GM23338 (cell line): Measurements from ENCODE around the gene DCAF17. TPM values are rescaled to one million over a fixed set of nuclear protein-coding genes. Genes with fewer than 3 reads are reported as not detected.

Experiments
- ATAC-seq: fragments of 200-7000 bp; cut with Tn5 transposase; 3 replicates; pipeline ENCODE4 v1.9.1; 2020
- DNase-seq: peaks from one replicate; pipeline ENCODE4 v3.0.0-alpha.2; 2015; ENCODE audit warnings: low spot score
- H2AFZ ChIP-seq: fragments of 200-600 bp; sonication (generic); 2 replicates; pipeline ENCODE4 v1.8.0; 2016; ENCODE audit warnings: antibody characterized with exemption, mild to moderate bottlenecking, moderate library complexity
- H3F3A ChIP-seq: fragments of 200-600 bp; sonication (generic); replicated peaks from 2 replicates; pipeline ENCODE4 v1.8.0; 2017; ENCODE audit warnings: antibody characterized with exemption, mixed run types, low read depth
- H3K27ac ChIP-seq: fragments of 200-600 bp; sonication (generic); 2 replicates; pipeline ENCODE4 v1.6.1; 2016; ENCODE audit warnings: low read depth
- H3K27me3 ChIP-seq: fragments of 200-600 bp; sonication (generic); 2 replicates; pipeline ENCODE4 v1.8.0; 2016; ENCODE audit warnings: mild to moderate bottlenecking, mixed run types, moderate library complexity; ENCODE audit not compliant: insufficient read depth
- H3K36me3 ChIP-seq: fragments of 200-600 bp; sonication (generic); 2 replicates; pipeline ENCODE4 v1.8.0; 2016; ENCODE audit warnings: mild to moderate bottlenecking; ENCODE audit not compliant: insufficient read depth
- H3K4me1 ChIP-seq: fragments of 200-600 bp; sonication (generic); 2 replicates; pipeline ENCODE4 v1.8.0; 2016; ENCODE audit warnings: mild to moderate bottlenecking, moderate library complexity; ENCODE audit not compliant: insufficient read depth
- H3K4me2 ChIP-seq: fragments of 200-600 bp; sonication (generic); 2 replicates; pipeline ENCODE4 v1.7.1; 2017; ENCODE audit warnings: mixed run types
- H3K4me3 ChIP-seq: fragments of 200-600 bp; sonication (generic); 2 replicates; pipeline ENCODE4 v1.6.1; 2016; ENCODE audit warnings: mixed run types
- H3K79me2 ChIP-seq: fragments of 200-600 bp; sonication (generic); replicated peaks from 2 replicates; pipeline ENCODE4 v1.8.0; 2017; ENCODE audit warnings: mild to moderate bottlenecking; ENCODE audit not compliant: insufficient read depth
- H3K9me2 ChIP-seq: fragments of 200-600 bp; sonication (generic); 2 replicates; pipeline ENCODE4 v1.8.0; 2017; ENCODE audit not compliant: insufficient read depth
- H4K20me1 ChIP-seq: fragments of 200-600 bp; sonication (generic); replicated peaks from 2 replicates; pipeline ENCODE4 v1.8.0; 2017; ENCODE audit warnings: mild to moderate bottlenecking; ENCODE audit not compliant: insufficient read depth
- H3K27ac Mint-ChIP-seq: 2 replicates; pipeline ENCODE4 v1.8.0; 2020; ENCODE audit warnings: inconsistent platforms, mild to moderate bottlenecking, moderate library complexity, mixed read lengths
- H3K27me3 Mint-ChIP-seq: 3 replicates; pipeline ENCODE4 v1.8.0; 2022; ENCODE audit warnings: low read depth, mild to moderate bottlenecking, moderate library complexity, mixed read lengths, inconsistent platforms; ENCODE audit not compliant: insufficient read depth, poor library complexity
- H3K36me3 Mint-ChIP-seq: 3 replicates; pipeline ENCODE4 v1.8.0; 2021; ENCODE audit warnings: low read depth, mild to moderate bottlenecking, inconsistent platforms, moderate library complexity, mixed read lengths
- H3K4me1 Mint-ChIP-seq: 3 replicates; pipeline ENCODE4 v1.8.0; 2020; ENCODE audit warnings: mild to moderate bottlenecking, inconsistent platforms, mixed read lengths
- H3K4me3 Mint-ChIP-seq: 3 replicates; pipeline ENCODE4 v1.8.0; 2021; ENCODE audit warnings: moderate library complexity, mild to moderate bottlenecking, inconsistent platforms, mixed read lengths
- H3K9me3 Mint-ChIP-seq: 3 replicates; pipeline ENCODE4 v1.8.0; 2020; ENCODE audit warnings: moderate library complexity, mild to moderate bottlenecking, inconsistent platforms, mixed read lengths
- CREB1 ChIP-seq: fragments of 250-450 bp; sonication (Bioruptor Pico); IDR thresholded peaks from 2 replicates; pipeline ENCODE4 v1.5.0; 2020; ENCODE audit warnings: low read depth, mild to moderate bottlenecking, moderate library complexity
- CTCF ChIP-seq, 2 experiments: fragments of 200-600 bp in 1 of 2; sonication (generic) in 1 of 2; conservative IDR thresholded peaks; 2 replicates each; pipeline versions ENCODE4 v1.5.1 to v1.6.1; 2016 to 2017; ENCODE audit warnings: antibody characterized with exemption in 2 of 2, low read depth in 2 of 2, mild to moderate bottlenecking in 2 of 2, moderate library complexity in 1 of 2
- EZH2 ChIP-seq: fragments of 200-600 bp; sonication (generic); IDR thresholded peaks from one replicate; pipeline ENCODE4 v1.8.0; 2017; ENCODE audit warnings: antibody characterized with exemption, mild to moderate bottlenecking, low read depth; ENCODE audit not compliant: unreplicated experiment
- EZH2phosphoT487 ChIP-seq: fragments of 200-600 bp; sonication (generic); IDR thresholded peaks from one replicate; pipeline ENCODE4 v1.8.1; 2018; ENCODE audit warnings: antibody characterized with exemption; ENCODE audit not compliant: unreplicated experiment
- JUNB ChIP-seq: IDR thresholded peaks from one replicate; pipeline ENCODE4 v1.6.1; 2016; ENCODE audit warnings: antibody characterized with exemption; ENCODE audit not compliant: unreplicated experiment
- NANOG ChIP-seq: IDR thresholded peaks from 2 replicates; pipeline ENCODE4 v1.6.1; 2016; ENCODE audit warnings: antibody characterized with exemption, borderline replicate concordance
- POLR2AphosphoS5 ChIP-seq: IDR thresholded peaks from 2 replicates; pipeline ENCODE4 v1.6.1; 2016; ENCODE audit warnings: antibody characterized with exemption, low read depth
- STAT1 ChIP-seq: IDR thresholded peaks from one replicate; pipeline ENCODE4 v1.6.1; 2016; ENCODE audit warnings: antibody characterized with exemption; ENCODE audit not compliant: unreplicated experiment
- ZNF114 ChIP-seq: fragments of 250-450 bp; sonication (Bioruptor Pico); IDR thresholded peaks from 2 replicates; pipeline ENCODE4 v1.5.0; 2020; ENCODE audit warnings: mild to moderate bottlenecking, moderate library complexity
- ZNF331 ChIP-seq: fragments of 250-450 bp; sonication (Bioruptor Pico); IDR thresholded peaks from 2 replicates; pipeline ENCODE4 v1.5.0; 2020; ENCODE audit warnings: low read depth, mild to moderate bottlenecking, moderate library complexity
- polyA plus RNA-seq: library from polyadenylated mRNA; unstranded; fragments of >200 nt; fragmentation: Nextera tagmentation; extraction: Ambion mirVana; gene quantifications from 2 replicates; pipeline ENCODE4 v1.2.1, GENCODE V29; 2016
- total RNA-seq: library from RNA; depleted of rRNA; stranded (reverse); fragments of >200 nt; shearing (Covaris generic); gene quantifications from 2 replicates; pipeline ENCODE4 v1.2.3, GENCODE V29; 2014
- TF ChIP-seq, protein P1 (sequence below): fragments of 250-450 bp; sonication (Bioruptor Pico); IDR thresholded peaks from 2 replicates; pipeline ENCODE4 v1.5.0; 2020; ENCODE audit warnings: mild to moderate bottlenecking, moderate library complexity
- TF ChIP-seq, protein P2 (sequence below): IDR thresholded peaks from one replicate; pipeline ENCODE4 v1.6.1; 2018; ENCODE audit warnings: antibody characterized with exemption; ENCODE audit not compliant: unreplicated experiment
- TF ChIP-seq, protein P3 (sequence below): IDR thresholded peaks from 2 replicates; pipeline ENCODE4 v1.6.1; 2016; ENCODE audit warnings: antibody characterized with exemption

The DCAF17 gene
- total and polyA plus RNA-seq, 2 experiments from 2014 or later: 11.0 to 37.3 TPM

GRCh38 chr2:171387052-171387451 lies 47.0 kb upstream of the DCAF17 start:
- peak overlapping the region; percentile 35; the same call in 1 of the 2 replicates for H3K4me3 ChIP-seq
- peaks cover 11% of the 10 kb centered on the region for H3F3A ChIP-seq
- Mint-ChIP-seq H3K4me3 (no peak overlapping the region; the same call in 2 of the 3 replicates), H3K27ac (peak overlapping the region; percentile 42; the same call in 1 of the 2 replicates), H3K4me1 (peaks cover 46% of the 10 kb centered on the region), H3K27me3 (peaks cover 6% of the 10 kb centered on the region), H3K36me3 (peaks cover 13% of the 10 kb centered on the region), H3K9me3 (peaks cover 4% of the 10 kb centered on the region; the same call in 2 of the 3 replicates)
- DNase-seq (peak; percentile 18), ATAC-seq (peak; percentile 51)
- peak overlapping the region; percentile 63 for H3K4me2 ChIP-seq
- no peaks in the 10 kb centered on the region for H3K27me3 ChIP-seq
- peaks cover 41% of the 10 kb centered on the region for H3K79me2 ChIP-seq
- H3K27ac ChIP-seq: peak overlapping the region; percentile 78; the same call in 1 of the 2 replicates
- no peak for TF ChIP-seq STAT1
- TF ChIP-seq, protein P1, sequence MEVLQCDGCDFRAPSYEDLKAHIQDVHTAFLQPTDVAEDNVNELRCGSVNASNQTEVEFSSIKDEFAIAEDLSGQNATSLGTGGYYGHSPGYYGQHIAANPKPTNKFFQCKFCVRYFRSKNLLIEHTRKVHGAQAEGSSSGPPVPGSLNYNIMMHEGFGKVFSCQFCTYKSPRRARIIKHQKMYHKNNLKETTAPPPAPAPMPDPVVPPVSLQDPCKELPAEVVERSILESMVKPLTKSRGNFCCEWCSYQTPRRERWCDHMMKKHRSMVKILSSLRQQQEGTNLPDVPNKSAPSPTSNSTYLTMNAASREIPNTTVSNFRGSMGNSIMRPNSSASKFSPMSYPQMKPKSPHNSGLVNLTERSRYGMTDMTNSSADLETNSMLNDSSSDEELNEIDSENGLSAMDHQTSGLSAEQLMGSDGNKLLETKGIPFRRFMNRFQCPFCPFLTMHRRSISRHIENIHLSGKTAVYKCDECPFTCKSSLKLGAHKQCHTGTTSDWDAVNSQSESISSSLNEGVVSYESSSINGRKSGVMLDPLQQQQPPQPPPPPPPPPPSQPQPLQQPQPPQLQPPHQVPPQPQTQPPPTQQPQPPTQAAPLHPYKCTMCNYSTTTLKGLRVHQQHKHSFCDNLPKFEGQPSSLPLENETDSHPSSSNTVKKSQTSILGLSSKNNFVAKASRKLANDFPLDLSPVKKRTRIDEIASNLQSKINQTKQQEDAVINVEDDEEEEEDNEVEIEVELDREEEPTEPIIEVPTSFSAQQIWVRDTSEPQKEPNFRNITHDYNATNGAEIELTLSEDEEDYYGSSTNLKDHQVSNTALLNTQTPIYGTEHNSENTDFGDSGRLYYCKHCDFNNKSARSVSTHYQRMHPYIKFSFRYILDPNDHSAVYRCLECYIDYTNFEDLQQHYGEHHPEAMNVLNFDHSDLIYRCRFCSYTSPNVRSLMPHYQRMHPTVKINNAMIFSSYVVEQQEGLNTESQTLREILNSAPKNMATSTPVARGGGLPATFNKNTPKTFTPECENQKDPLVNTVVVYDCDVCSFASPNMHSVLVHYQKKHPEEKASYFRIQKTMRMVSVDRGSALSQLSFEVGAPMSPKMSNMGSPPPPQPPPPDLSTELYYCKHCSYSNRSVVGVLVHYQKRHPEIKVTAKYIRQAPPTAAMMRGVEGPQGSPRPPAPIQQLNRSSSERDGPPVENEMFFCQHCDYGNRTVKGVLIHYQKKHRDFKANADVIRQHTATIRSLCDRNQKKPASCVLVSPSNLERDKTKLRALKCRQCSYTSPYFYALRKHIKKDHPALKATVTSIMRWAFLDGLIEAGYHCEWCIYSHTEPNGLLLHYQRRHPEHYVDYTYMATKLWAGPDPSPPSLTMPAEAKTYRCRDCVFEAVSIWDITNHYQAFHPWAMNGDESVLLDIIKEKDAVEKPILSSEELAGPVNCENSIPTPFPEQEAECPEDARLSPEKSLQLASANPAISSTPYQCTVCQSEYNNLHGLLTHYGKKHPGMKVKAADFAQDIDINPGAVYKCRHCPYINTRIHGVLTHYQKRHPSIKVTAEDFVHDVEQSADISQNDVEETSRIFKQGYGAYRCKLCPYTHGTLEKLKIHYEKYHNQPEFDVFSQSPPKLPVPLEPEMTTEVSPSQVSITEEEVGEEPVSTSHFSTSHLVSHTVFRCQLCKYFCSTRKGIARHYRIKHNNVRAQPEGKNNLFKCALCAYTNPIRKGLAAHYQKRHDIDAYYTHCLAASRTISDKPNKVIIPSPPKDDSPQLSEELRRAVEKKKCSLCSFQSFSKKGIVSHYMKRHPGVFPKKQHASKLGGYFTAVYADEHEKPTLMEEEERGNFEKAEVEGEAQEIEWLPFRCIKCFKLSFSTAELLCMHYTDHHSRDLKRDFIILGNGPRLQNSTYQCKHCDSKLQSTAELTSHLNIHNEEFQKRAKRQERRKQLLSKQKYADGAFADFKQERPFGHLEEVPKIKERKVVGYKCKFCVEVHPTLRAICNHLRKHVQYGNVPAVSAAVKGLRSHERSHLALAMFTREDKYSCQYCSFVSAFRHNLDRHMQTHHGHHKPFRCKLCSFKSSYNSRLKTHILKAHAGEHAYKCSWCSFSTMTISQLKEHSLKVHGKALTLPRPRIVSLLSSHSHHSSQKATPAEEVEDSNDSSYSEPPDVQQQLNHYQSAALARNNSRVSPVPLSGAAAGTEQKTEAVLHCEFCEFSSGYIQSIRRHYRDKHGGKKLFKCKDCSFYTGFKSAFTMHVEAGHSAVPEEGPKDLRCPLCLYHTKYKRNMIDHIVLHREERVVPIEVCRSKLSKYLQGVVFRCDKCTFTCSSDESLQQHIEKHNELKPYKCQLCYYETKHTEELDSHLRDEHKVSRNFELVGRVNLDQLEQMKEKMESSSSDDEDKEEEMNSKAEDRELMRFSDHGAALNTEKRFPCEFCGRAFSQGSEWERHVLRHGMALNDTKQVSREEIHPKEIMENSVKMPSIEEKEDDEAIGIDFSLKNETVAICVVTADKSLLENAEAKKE (CRISPR knock-in tag): no peak
- TF ChIP-seq CTCF (conservative IDR thresholded peaks at IDR 0.05; ENCODE audit: low read depth in 2 of 2): no peak
- no peak for TF ChIP-seq POLR2AphosphoS5
- TF ChIP-seq EZH2: no peak
- TF ChIP-seq ZNF331 (CRISPR knock-in tag): no peak
- no peak for TF ChIP-seq JUNB
- TF ChIP-seq EZH2phosphoT487: no peak
- TF ChIP-seq, protein P2, sequence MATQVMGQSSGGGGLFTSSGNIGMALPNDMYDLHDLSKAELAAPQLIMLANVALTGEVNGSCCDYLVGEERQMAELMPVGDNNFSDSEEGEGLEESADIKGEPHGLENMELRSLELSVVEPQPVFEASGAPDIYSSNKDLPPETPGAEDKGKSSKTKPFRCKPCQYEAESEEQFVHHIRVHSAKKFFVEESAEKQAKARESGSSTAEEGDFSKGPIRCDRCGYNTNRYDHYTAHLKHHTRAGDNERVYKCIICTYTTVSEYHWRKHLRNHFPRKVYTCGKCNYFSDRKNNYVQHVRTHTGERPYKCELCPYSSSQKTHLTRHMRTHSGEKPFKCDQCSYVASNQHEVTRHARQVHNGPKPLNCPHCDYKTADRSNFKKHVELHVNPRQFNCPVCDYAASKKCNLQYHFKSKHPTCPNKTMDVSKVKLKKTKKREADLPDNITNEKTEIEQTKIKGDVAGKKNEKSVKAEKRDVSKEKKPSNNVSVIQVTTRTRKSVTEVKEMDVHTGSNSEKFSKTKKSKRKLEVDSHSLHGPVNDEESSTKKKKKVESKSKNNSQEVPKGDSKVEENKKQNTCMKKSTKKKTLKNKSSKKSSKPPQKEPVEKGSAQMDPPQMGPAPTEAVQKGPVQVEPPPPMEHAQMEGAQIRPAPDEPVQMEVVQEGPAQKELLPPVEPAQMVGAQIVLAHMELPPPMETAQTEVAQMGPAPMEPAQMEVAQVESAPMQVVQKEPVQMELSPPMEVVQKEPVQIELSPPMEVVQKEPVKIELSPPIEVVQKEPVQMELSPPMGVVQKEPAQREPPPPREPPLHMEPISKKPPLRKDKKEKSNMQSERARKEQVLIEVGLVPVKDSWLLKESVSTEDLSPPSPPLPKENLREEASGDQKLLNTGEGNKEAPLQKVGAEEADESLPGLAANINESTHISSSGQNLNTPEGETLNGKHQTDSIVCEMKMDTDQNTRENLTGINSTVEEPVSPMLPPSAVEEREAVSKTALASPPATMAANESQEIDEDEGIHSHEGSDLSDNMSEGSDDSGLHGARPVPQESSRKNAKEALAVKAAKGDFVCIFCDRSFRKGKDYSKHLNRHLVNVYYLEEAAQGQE: no peak
- TF ChIP-seq, protein P3, sequence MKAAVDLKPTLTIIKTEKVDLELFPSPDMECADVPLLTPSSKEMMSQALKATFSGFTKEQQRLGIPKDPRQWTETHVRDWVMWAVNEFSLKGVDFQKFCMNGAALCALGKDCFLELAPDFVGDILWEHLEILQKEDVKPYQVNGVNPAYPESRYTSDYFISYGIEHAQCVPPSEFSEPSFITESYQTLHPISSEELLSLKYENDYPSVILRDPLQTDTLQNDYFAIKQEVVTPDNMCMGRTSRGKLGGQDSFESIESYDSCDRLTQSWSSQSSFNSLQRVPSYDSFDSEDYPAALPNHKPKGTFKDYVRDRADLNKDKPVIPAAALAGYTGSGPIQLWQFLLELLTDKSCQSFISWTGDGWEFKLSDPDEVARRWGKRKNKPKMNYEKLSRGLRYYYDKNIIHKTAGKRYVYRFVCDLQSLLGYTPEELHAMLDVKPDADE: no peak
- no peak for TF ChIP-seq NANOG
- no peak for TF ChIP-seq CREB1 (CRISPR knock-in tag)
- TF ChIP-seq ZNF114 (CRISPR knock-in tag): no peak
- no peaks in the 10 kb centered on the region for H3K9me2 ChIP-seq
- no peaks in the 10 kb centered on the region for H4K20me1 ChIP-seq
- H2AFZ ChIP-seq: peak overlapping the region; percentile 44; the same call in 1 of the 2 replicates
- peaks cover 52% of the 10 kb centered on the region for H3K4me1 ChIP-seq
- H3K36me3 ChIP-seq: 0 out of 2 replicates have a peak, but pooled peaks cover 3% of the 10 kb centered on the region
